ENCODE results near the gene IGSF21.

IGSF21 gene

DNA sequence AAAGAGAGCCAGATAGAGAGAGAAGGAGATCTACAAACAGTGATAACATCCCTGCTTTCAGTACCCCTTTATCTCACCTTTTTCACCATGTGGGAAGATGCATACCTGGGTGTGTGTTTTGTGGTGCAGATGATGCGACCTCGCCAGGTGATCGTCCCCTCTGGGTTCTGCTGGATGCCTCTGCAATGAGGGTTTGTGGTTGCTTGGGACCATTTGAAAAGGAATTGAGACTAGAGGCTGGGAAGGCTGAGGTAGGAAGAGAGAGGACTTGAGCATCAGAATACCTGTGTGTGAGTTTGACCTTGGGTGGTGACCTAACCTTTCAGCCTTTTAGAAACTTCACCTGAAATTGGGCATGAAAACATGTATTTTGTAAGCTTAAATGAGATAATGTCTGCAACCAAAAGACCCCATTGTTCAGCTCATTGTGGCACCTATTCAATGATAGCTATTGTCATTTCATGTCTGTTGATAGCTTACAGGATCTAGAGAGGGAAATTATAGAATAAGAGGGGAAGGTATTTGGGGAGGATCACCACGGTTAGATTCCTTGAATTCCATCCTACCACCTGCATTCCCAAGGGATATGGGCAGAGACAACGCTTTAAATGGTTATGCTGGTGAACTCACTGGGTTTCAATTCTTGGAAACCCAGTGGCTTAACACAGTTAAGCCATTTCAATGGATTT lies 125.7 kb downstream of the IGSF21 start:
- DNase-seq, result no peak

- DNase-seq, result peak; percentile 65
Measured at GRCh38 chr1:18234790-18235242, 127.2 kb downstream of the IGSF21 start.

- DNase-seq, result no peak
Measured at GRCh38 chr1:18237371-18237770, 129.8 kb downstream of the IGSF21 start.

- DNase-seq, result no peak
Measured at GRCh38 chr1:18238190-18238589, 130.6 kb downstream of the IGSF21 start.

- no peak for DNase-seq
Measured at GRCh38 chr1:18239671-18240070, 132.1 kb downstream of the IGSF21 start.

- DNase-seq, result no peak
Measured at GRCh38 chr1:18240906-18241305, 133.3 kb downstream of the IGSF21 start.

DNA sequence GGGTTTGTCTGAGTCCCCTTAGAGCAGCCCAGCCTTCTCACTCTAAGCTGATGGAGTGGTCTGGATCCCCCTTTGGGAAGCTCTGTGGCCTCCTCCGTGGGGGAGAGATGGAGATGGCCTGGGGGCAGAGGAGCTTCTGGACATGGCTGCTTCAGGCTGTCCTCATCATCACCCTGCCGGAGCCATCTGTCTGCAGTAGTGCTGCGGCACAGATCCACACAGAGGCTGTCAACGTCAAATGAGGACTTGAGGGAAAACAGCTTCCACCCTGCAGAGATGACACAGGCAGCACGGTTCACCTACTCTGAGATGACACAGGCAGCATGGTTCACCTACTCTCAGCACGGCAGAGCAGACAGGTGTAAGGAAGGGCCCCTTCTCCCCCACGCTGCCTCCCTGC lies 134.3 kb downstream of the IGSF21 start:
- DNase-seq, result no peak

- DNase-seq, result no peak
Measured at GRCh38 chr1:18243503-18244175, 136.0 kb downstream of the IGSF21 start.

- no peak for DNase-seq
Measured at GRCh38 chr1:18244762-18245161, 137.2 kb downstream of the IGSF21 start.

GRCh38 chr1:18245647-18246046 lies 138.0 kb downstream of the IGSF21 start:
- DNase-seq, result no peak

- no peak for DNase-seq
Measured at GRCh38 chr1:18246543-18246942, 138.9 kb downstream of the IGSF21 start.

GRCh38 chr1:18247151-18247550 lies 139.6 kb downstream of the IGSF21 start:
- no peak for DNase-seq

- DNase-seq, result no peak
Measured at GRCh38 chr1:18249631-18250030, 142.0 kb downstream of the IGSF21 start.

DNA sequence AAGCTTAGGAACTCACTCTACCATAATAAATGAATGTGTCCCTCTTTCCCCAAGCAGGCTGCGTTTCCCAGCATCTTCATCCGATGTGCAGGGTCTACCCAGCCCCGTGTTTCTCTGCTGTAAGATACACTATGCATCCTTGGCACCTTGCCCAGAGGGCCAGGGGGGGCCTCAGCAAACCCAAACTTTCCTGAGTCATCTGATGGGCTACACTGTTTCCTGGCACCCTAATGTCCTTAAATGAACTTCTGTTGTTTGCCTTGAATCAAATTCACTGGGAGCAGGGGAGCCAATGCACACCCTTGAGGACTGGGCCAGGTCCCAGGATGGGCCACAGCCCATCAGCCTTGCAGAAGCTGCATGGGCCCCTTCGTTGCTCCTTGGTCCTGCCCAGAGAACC lies 145.5 kb downstream of the IGSF21 start:
- no peak for DNase-seq

- peak; percentile 17 for DNase-seq
Measured at GRCh38 chr1:18256282-18257235, 149.0 kb downstream of the IGSF21 start.

DNA sequence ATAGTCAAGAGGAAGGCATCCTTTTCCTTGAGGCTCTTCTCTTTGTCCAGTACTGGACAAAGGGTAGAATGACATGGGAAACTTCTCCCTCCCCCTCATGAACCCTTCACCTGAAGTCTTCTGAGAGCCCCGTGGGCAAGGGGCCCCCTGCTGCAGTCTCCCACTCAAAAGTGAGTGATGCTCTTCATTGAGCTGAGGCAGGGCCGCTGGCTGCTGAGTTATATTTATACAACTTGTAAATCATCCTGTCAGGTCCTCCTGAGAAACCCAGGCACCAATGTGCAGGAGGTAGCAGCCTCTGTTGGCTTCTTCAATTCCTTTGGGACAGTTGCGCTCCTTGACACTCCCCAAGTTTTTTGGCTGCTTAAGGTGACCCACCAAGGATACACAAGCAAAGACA lies 150.2 kb downstream of the IGSF21 start:
- DNase-seq, result no peak

- DNase-seq, result no peak
Measured at GRCh38 chr1:18261891-18262290, 154.3 kb downstream of the IGSF21 start.

- DNase-seq, result no peak
Measured at GRCh38 chr1:18262726-18263125, 155.1 kb downstream of the IGSF21 start.

- DNase-seq, result no peak
Measured at GRCh38 chr1:18263547-18264120, 156.0 kb downstream of the IGSF21 start.

- DNase-seq, result no peak
Measured at GRCh38 chr1:18264450-18265039, 156.9 kb downstream of the IGSF21 start.

GRCh38 chr1:18265641-18266040 lies 158.0 kb downstream of the IGSF21 start:
- no peak for DNase-seq

GRCh38 chr1:18266391-18266790 lies 158.8 kb downstream of the IGSF21 start:
- no peak for DNase-seq

- no peak for DNase-seq
Measured at GRCh38 chr1:18271336-18271735, 163.7 kb downstream of the IGSF21 start.

Measured in suppressor macrophage treated with lipopolysaccharide for 4 hours (primary cell).